Measurements from ENCODE around the gene MYO6. TPM values are rescaled to one million over a fixed set of nuclear protein-coding genes. Genes with fewer than 3 reads are reported as not detected.
"Not testable (repeated sequence)": the region's sequence is repeated elsewhere in the genome, so short reads cannot be mapped to it uniquely, and the experiment has no call there.

MYO6 gene
- under 1 TPM in 3 of 6 donors, not detected in 3; 0.05 to 0.16 (median 0.08) TPM for polyA plus RNA-seq (ENCODE audit: low read depth in 6 of 6)

- peak within 1 kb of the TSS; percentile 84 to 98 (median 93) for H3K4me3 Mint-ChIP-seq
- H3K27me3 Mint-ChIP-seq: peaks cover 48 to 70% (median 65%) of the 10 kb centered on the region in 3 donors
- peaks cover 0 to 15% of the 10 kb centered on the region in 2 donors for H3K36me3 Mint-ChIP-seq
- peaks cover 19 to 29% (median 28%) of the 10 kb centered on the region in 3 donors for H3K4me1 Mint-ChIP-seq
- H3K9me3 Mint-ChIP-seq: peaks cover 0 to 3% (median 0%) of the 10 kb centered on the region in 7 donors
- ATAC-seq (ENCODE audit: low read depth in 2 of 2) (peak; percentile 49 to 50), DNase-seq (peak; percentile 28)
- H3K27ac Mint-ChIP-seq: peak within 1 kb of the TSS in 4 of 6 donors; percentile 11 to 81 (median 64)
These were observed at the start of gene MYO6 for GRCh38 chr6:75748743-75749538. TSS of gene MYO6 (plus strand) at chr6:75749239. CDS start at chr6:75817548, 68,309 bp downstream.

DNA sequence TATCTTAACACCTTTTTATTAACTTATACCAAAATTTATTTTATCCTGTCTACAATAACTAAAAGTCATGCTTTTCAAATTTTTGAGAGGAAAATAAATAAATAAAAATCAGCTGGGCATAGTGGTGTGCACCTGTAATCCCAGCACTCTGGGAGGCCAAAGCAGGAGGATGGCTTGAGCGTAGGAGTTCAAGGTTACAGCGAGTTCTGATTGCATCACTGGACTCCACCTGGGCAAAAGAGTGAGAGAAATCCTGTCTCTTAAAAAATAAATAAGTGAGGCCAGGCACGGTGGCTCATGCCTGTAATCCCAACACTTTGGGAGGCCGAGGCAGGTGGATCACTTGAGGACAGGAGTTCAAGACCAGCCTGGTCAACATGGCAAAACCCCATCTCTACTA, 40.7 kb upstream of the MYO6 start:
- not testable (repeated sequence) for H3K9me3 Mint-ChIP-seq; H3K27me3 Mint-ChIP-seq; H3K4me1 Mint-ChIP-seq; DNase-seq; H3K4me3 Mint-ChIP-seq; H3K27ac Mint-ChIP-seq; ATAC-seq (ENCODE audit: low read depth in 2 of 2)
- peaks cover 17 to 27% of the 10 kb centered on the region in 2 donors for H3K36me3 Mint-ChIP-seq

- ATAC-seq (ENCODE audit: low read depth in 2 of 2) (no peak), DNase-seq (no peak)
- Mint-ChIP-seq H3K36me3 (peaks cover 22 to 46% of the 10 kb centered on the region in 2 donors), H3K27ac (no peak overlapping the region), H3K4me1 (no peaks in the 10 kb centered on the region), H3K27me3 (no peaks in the 10 kb centered on the region), H3K9me3 (no peaks in the 10 kb centered on the region), H3K4me3 (no peak overlapping the region)
These were observed 37.9 kb upstream of the MYO6 start for GRCh38 chr6:75711173-75711572.

DNA sequence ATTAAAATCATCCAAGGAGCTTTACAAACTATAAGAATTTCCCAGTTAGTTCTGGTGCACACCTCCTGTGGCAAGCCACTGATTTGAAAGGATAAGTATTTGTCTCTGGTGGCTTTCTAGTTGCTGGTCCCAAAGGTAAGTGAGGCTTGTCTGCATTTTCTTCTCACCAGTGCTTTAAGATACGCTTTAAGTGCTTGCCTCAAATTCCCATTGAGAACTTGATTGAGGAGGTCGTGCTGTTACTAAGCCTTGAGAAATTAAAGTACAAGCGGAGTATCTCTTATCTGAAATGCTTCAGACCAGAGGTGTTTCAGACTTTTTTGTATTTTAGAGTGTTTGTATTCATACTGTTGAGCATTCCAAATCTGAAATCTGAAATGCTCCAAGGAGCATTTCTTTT, 29.9 kb upstream of the MYO6 start:
- Mint-ChIP-seq H3K4me3 (no peak overlapping the region), H3K27me3 (no peaks in the 10 kb centered on the region)
- no peak for ATAC-seq (ENCODE audit: low read depth in 2 of 2)

DNA sequence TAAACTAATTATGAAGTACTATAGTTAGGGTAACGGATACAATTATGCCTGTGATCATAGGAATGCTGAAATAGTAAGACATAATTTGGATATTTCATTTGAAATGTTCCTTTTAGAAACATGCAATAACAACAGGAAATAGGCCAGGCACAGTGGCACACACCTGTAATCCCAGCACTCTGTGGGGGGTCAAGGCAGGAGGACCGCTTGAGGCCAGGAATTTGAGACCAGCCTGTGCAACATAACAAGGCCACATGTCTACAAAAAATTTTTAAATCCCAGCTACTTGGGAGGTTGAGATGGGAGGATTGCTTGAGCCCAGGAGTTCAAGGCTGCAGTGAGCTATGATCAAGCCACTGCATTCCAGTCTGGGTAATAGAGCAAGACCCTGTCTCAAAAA, 25.7 kb upstream of the MYO6 start:
- Mint-ChIP-seq H3K27me3 (peaks cover 0 to 4% (median 0%) of the 10 kb centered on the region in 3 donors), H3K4me1 (no peaks in the 10 kb centered on the region), H3K4me3 (no peak overlapping the region), H3K36me3 (no peaks in the 10 kb centered on the region), H3K9me3 (no peaks in the 10 kb centered on the region), H3K27ac (no peak overlapping the region)
- DNase-seq: no peak
- no peak for ATAC-seq (ENCODE audit: low read depth in 2 of 2)

More for the DNA sequence above, 29.9 kb upstream of the MYO6 start:
- Mint-ChIP-seq H3K9me3 (no peaks in the 10 kb centered on the region), H3K4me1 (no peaks in the 10 kb centered on the region), H3K36me3 (peaks cover 14 to 15% of the 10 kb centered on the region in 2 donors), H3K27ac (no peak overlapping the region)
- DNase-seq: no peak

GRCh38 chr6:75727206-75727605, 21.8 kb upstream of the MYO6 start:
- DNase-seq (no peak), ATAC-seq (ENCODE audit: low read depth in 2 of 2) (no peak)
- H3K9me3 Mint-ChIP-seq: no peaks in the 10 kb centered on the region
- H3K4me3 Mint-ChIP-seq: no peak overlapping the region
- H3K27me3 Mint-ChIP-seq: peaks cover 0 to 5% (median 4%) of the 10 kb centered on the region in 3 donors
- no peaks in the 10 kb centered on the region for H3K4me1 Mint-ChIP-seq
- H3K36me3 Mint-ChIP-seq: no peaks in the 10 kb centered on the region
- H3K27ac Mint-ChIP-seq: no peak overlapping the region

DNA sequence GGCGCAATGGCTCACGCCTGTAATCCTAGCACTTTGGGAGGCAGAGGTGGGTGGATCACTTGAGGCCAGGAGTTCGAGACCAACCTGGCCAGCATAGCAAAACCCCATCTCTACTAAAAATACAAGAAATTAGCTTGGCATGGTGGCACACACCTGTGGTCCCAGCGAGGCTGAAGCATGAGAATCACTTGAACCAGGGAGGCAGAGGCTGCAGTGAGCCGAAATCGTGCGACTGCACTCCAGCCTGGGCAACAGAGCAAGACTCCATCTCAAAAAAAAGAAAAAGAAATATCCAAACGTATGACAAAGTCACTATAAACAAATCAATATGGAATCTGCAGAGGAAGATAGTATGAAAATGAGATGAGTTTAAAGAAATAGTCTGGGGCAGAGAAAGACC, 18.0 kb upstream of the MYO6 start:
- not testable (repeated sequence) for H3K9me3 Mint-ChIP-seq; H3K4me3 Mint-ChIP-seq; H3K4me1 Mint-ChIP-seq; DNase-seq; H3K36me3 Mint-ChIP-seq; ATAC-seq (ENCODE audit: low read depth in 2 of 2)
- Mint-ChIP-seq H3K27ac (peak overlapping the region in 1 of 6 donors; percentile 4), H3K27me3 (peaks cover 8 to 20% (median 16%) of the 10 kb centered on the region in 3 donors)

GRCh38 chr6:75735491-75736186, 13.4 kb upstream of the MYO6 start:
- peaks cover 0 to 6% (median 2%) of the 10 kb centered on the region in 7 donors for H3K9me3 Mint-ChIP-seq
- no peaks in the 10 kb centered on the region for H3K4me1 Mint-ChIP-seq
- ATAC-seq (ENCODE audit: low read depth in 2 of 2) (no peak), DNase-seq (no peak)
- no peak overlapping the region for H3K27ac Mint-ChIP-seq
- H3K27me3 Mint-ChIP-seq: peaks cover 16 to 31% (median 28%) of the 10 kb centered on the region in 3 donors
- H3K36me3 Mint-ChIP-seq: peaks cover 0 to 6% of the 10 kb centered on the region in 2 donors
- no peak overlapping the region for H3K4me3 Mint-ChIP-seq

DNA sequence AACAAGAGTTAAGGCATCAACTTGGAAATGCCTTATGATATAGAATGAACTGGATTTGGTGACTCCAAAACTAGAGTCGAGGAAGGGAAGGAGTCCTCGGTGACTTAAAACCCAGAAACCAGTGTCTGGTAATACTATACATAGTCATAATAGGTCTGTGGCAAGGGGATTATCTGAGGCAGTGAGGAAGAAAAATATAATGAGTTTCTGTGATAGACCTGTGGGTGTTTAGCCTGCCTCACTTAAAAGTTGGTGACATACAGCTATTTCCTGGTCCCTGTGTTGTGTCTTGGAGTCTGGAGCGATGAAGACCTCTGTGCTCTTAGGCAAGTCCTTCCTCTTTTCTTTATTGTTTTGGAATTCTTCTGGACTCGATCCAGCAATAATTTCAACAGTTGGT, 5.1 kb upstream of the MYO6 start:
- Mint-ChIP-seq H3K9me3 (peaks cover 0 to 5% (median 0%) of the 10 kb centered on the region in 7 donors), H3K4me1 (peaks cover 14 to 22% (median 17%) of the 10 kb centered on the region in 3 donors), H3K36me3 (peaks cover 0 to 8% of the 10 kb centered on the region in 2 donors), H3K4me3 (no peak overlapping the region), H3K27ac (no peak overlapping the region), H3K27me3 (peaks cover 51 to 72% (median 58%) of the 10 kb centered on the region in 3 donors)
- DNase-seq: no peak
- no peak for ATAC-seq (ENCODE audit: low read depth in 2 of 2)

DNA sequence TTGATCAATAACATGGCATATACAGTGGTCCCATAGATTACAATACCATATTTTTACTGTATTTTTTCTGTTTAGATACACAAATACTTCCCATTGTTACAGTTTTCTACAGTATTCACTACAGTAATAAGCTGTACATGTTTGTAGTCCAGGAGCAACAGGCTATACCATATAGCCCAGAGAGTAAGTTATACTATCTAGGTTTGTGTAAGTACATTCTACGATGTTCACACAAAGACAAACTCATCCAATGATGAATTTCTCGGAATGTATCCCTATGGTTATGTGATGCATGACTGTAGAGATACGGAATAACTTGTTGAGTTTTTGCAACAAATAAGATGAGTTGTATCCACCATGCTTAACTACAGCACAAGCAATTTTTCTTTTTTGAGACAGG, 3.6 kb upstream of the MYO6 start:
- Mint-ChIP-seq H3K4me3 (no peak overlapping the region), H3K36me3 (peaks cover 0 to 15% of the 10 kb centered on the region in 2 donors), H3K4me1 (peaks cover 19 to 28% (median 26%) of the 10 kb centered on the region in 3 donors), H3K27ac (no peak overlapping the region), H3K27me3 (peaks cover 51 to 75% (median 56%) of the 10 kb centered on the region in 3 donors), H3K9me3 (peaks cover 0 to 8% (median 0%) of the 10 kb centered on the region in 7 donors)
- ATAC-seq (ENCODE audit: low read depth in 2 of 2) (no peak), DNase-seq (no peak)

GRCh38 chr6:75746221-75746620, 2.8 kb upstream of the MYO6 start:
- peaks cover 19 to 29% (median 28%) of the 10 kb centered on the region in 3 donors for H3K4me1 Mint-ChIP-seq
- H3K27me3 Mint-ChIP-seq: peaks cover 51 to 75% (median 61%) of the 10 kb centered on the region in 3 donors
- H3K9me3 Mint-ChIP-seq: peaks cover 0 to 8% (median 0%) of the 10 kb centered on the region in 7 donors
- DNase-seq: no peak
- no peak overlapping the region for H3K27ac Mint-ChIP-seq
- no peak overlapping the region for H3K4me3 Mint-ChIP-seq
- ATAC-seq (ENCODE audit: low read depth in 2 of 2): no peak
- peaks cover 0 to 15% of the 10 kb centered on the region in 2 donors for H3K36me3 Mint-ChIP-seq

GRCh38 chr6:75747152-75747992, 1.7 kb upstream of the MYO6 start:
- Mint-ChIP-seq H3K4me1 (peaks cover 19 to 29% (median 28%) of the 10 kb centered on the region in 3 donors), H3K27ac (peak overlapping the region in 1 of 6 donors; percentile 42), H3K9me3 (peaks cover 0 to 7% (median 0%) of the 10 kb centered on the region in 7 donors), H3K36me3 (peaks cover 0 to 15% of the 10 kb centered on the region in 2 donors), H3K27me3 (peaks cover 47 to 68% (median 58%) of the 10 kb centered on the region in 3 donors), H3K4me3 (peak overlapping the region in 3 of 8 donors; percentile 43 to 89 (median 84))
- DNase-seq (no peak), ATAC-seq (ENCODE audit: low read depth in 2 of 2) (no peak)
